VCaP (cell line): ENCODE measurements around the gene SQOR.
A peak's percentile ranks its signal among the peaks of the same experiment; 100 is the strongest.

Source experiments
- H3K27ac ChIP-seq: fragments of 450-650 bp; 2 replicates; pipeline ENCODE4 v1.5.1; 2017
- CTCF ChIP-seq: fragments of 450-650 bp; conservative IDR thresholded peaks from 2 replicates; pipeline ENCODE4 v1.5.1; 2017; ENCODE audit warnings: mild to moderate bottlenecking, moderate library complexity

SQOR gene

GRCh38 chr15:45690581-45691260, 55.9 kb downstream of the SQOR start:
- no peak for TF ChIP-seq CTCF

GRCh38 chr15:45701108-45701507, 66.3 kb downstream of the SQOR start:
- TF ChIP-seq CTCF: no peak
- no peak overlapping the region for H3K27ac ChIP-seq

More at GRCh38 chr15:45690581-45691260, 55.9 kb downstream of the SQOR start:
- no peak overlapping the region for H3K27ac ChIP-seq

- TF ChIP-seq CTCF: no peak
These were observed 67.2 kb downstream of the SQOR start for GRCh38 chr15:45702041-45702440.

DNA sequence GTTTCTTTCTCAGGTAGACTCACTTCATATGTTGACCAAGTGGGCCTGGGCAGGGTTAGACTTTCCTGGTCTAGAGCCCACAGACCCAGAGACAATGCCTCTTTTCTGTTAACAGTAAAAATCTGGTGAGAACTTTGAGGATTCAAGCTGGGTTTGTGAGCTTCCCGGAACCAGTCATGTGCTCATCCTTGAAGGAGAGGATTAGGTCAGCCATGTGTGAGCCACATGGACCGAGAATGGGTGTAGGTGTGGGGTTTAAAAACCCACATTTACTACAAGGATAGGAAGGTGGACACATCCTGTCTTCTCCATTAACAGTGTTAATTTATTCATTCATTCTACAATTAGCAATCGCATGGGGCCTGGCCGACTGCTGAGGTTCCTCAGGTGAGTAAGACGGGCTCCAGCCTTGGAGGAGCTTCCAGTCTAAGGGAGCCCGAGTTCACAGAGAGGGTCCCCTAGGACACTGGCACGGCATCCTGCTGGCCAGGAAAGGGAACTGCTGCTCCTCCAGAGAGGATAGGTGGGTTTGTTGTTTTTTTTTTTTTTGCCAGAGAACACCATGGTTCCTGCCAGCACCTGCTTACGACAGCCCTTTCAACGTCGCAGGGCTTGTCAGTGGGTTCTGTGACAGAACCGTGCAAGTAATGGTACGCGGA, 69.0 kb downstream of the SQOR start:
- H3K27ac ChIP-seq: no peak overlapping the region
- TF ChIP-seq CTCF: no peak; the same call in 1 of the 2 replicates

More at GRCh38 chr15:45702041-45702440, 67.2 kb downstream of the SQOR start:
- H3K27ac ChIP-seq: no peak overlapping the region

GRCh38 chr15:45704329-45705249, 69.8 kb downstream of the SQOR start:
- peak overlapping the region; percentile 55; the same call in 1 of the 2 replicates for H3K27ac ChIP-seq
- TF ChIP-seq CTCF: no peak

- peak; percentile 86 for TF ChIP-seq CTCF
- H3K27ac ChIP-seq: peak overlapping the region; percentile 55; the same call in 1 of the 2 replicates
These were observed 71.0 kb downstream of the SQOR start for GRCh38 chr15:45705510-45706473.
